Endothelial cell of umbilical vein (primary cell): ENCODE data around the gene CPED1. TPM values are rescaled to one million over a fixed set of nuclear protein-coding genes. Genes with fewer than 3 reads are reported as not detected.

Experiments
- BruUV-seq: library from RNA; stranded (reverse); fragments of 400-500 nt; replicated peaks from 2 replicates; lab custom pipeline; 2021; lab: Mats Ljungman, UMichigan
- CTCF ChIA-PET: fragments of 300-600, 350-600 bp; sonication (Branson Sonifier 250); formaldehyde crosslinking; loops from one replicate; lab custom pipeline; 2021; ENCODE audit warnings: antibody characterized with exemption, inconsistent platforms; lab: Charles Lee
- POLR2A ChIA-PET: fragments of 300-600, 350-600 bp; sonication (Branson Sonifier 250); formaldehyde crosslinking; loops from one replicate; lab custom pipeline; 2021; ENCODE audit warnings: antibody characterized with exemption, inconsistent platforms; lab: Charles Lee
- DNase-seq: peaks from one replicate; pipeline ENCODE4 v3.0.0-alpha.2; 2011; ENCODE audit warnings: low read depth, low spot score
- FAIRE-seq: peaks from 2 replicates; lab custom pipeline; 2011; peaks lifted over from hg19 to GRCh38; lab: Jason Lieb, UNC
- H2AFZ ChIP-seq: 2 replicates; pipeline ENCODE4 v1.6.0; 2012; ENCODE audit warnings: low read depth, low read length, control low read depth, inconsistent platforms
- H3K27ac ChIP-seq: 2 replicates; pipeline ENCODE4 v1.5.1; 2011; ENCODE audit warnings: low read depth, mild to moderate bottlenecking, control low read depth, low read length, moderate library complexity; ENCODE audit not compliant: insufficient read depth
- H3K27me3 ChIP-seq, 2 experiments: 2 replicates each; pipeline versions ENCODE4 v1.6.0 to v1.6.1; 2011; ENCODE audit warnings: low read length in 2 of 2, mixed read lengths in 1 of 2; ENCODE audit not compliant: control insufficient read depth in 2 of 2, insufficient read depth in 2 of 2
- H3K36me3 ChIP-seq, 2 experiments: 2 replicates in 1 of 2; 3 replicates in 1 of 2; pipeline ENCODE4 v1.5.1; 2011; ENCODE audit warnings: low read length in 2 of 2, mild to moderate bottlenecking in 1 of 2, moderate library complexity in 1 of 2; ENCODE audit not compliant: control insufficient read depth in 2 of 2, insufficient read depth in 2 of 2; ENCODE audit errors: extremely low read depth in 1 of 2
- H3K4me1 ChIP-seq: 3 replicates; pipeline ENCODE4 v1.5.1; 2011; ENCODE audit warnings: mild to moderate bottlenecking, low read length; ENCODE audit not compliant: control insufficient read depth, insufficient read depth; ENCODE audit errors: extremely low read depth
- H3K4me2 ChIP-seq: 2 replicates; pipeline ENCODE4 v1.6.1; 2011; ENCODE audit warnings: low read length, control low read depth, mixed read lengths; ENCODE audit not compliant: insufficient read depth
- H3K4me3 ChIP-seq, 3 experiments: fragments of 200-600 bp in 1 of 3; sonication (generic), shearing (Covaris generic) in 1 of 3; replicated peaks in 1 of 3; 2 replicates each; pipeline ENCODE4 v1.5.1; 2011 to 2016; ENCODE audit warnings: control low read depth in 3 of 3, low read length in 3 of 3, mild to moderate bottlenecking in 2 of 3, inconsistent platforms in 1 of 3, low read depth in 1 of 3, moderate library complexity in 1 of 3; ENCODE audit not compliant: insufficient read depth in 1 of 3
- H3K79me2 ChIP-seq: 2 replicates; pipeline ENCODE4 v1.6.0; 2012; ENCODE audit warnings: low read length, inconsistent platforms; ENCODE audit not compliant: control insufficient read depth, insufficient read depth
- H3K9ac ChIP-seq: replicated peaks from 2 replicates; pipeline ENCODE3; 2011; ENCODE audit warnings: low read length, control low read depth; ENCODE audit not compliant: insufficient read depth; ENCODE audit errors: extremely low read depth
- H3K9me1 ChIP-seq: replicated peaks from 3 replicates; pipeline ENCODE4 v1.6.0; 2011; ENCODE audit warnings: mild to moderate bottlenecking, low read length; ENCODE audit not compliant: control insufficient read depth, insufficient read depth; ENCODE audit errors: extremely low read depth
- H3K9me3 ChIP-seq: replicated peaks from 2 replicates; pipeline ENCODE4 v1.5.1; 2012; ENCODE audit warnings: low read length, inconsistent platforms; ENCODE audit not compliant: control insufficient read depth, insufficient read depth
- H4K20me1 ChIP-seq: replicated peaks from 2 replicates; pipeline ENCODE3; 2011; ENCODE audit warnings: mild to moderate bottlenecking, low read length; ENCODE audit not compliant: control insufficient read depth, insufficient read depth; ENCODE audit errors: extremely low read depth
- EZH2 ChIP-seq: IDR thresholded peaks from 2 replicates; pipeline ENCODE4 v1.6.1; 2012; ENCODE audit warnings: borderline replicate concordance, low read depth, mild to moderate bottlenecking, moderate library complexity, low read length, inconsistent platforms; ENCODE audit not compliant: severe bottlenecking
- FOS ChIP-seq: IDR thresholded peaks from 2 replicates; pipeline ENCODE4 v1.6.1; 2011; ENCODE audit warnings: mild to moderate bottlenecking, low read length, moderate library complexity, borderline replicate concordance; ENCODE audit not compliant: insufficient read depth
- GATA2 ChIP-seq: IDR thresholded peaks from 2 replicates; pipeline ENCODE4 v1.7.0; 2011; ENCODE audit warnings: low read depth, mild to moderate bottlenecking, moderate library complexity, mixed read lengths, low read length; ENCODE audit not compliant: insufficient read length, insufficient read depth
- JUN ChIP-seq: IDR thresholded peaks from 2 replicates; pipeline ENCODE4 v1.6.1; 2011; ENCODE audit warnings: borderline replicate concordance, low read depth; ENCODE audit not compliant: insufficient read length, insufficient read depth
- MYC ChIP-seq: IDR thresholded peaks from one replicate; pipeline ENCODE4 v1.6.1; 2011; ENCODE audit warnings: mild to moderate bottlenecking, low read depth, low read length
- POLR2A ChIP-seq: IDR thresholded peaks from 2 replicates; pipeline ENCODE4 v1.6.1; 2012; ENCODE audit warnings: low read depth, mild to moderate bottlenecking, control low read depth, low read length
- POLR2AphosphoS5 ChIP-seq: IDR thresholded peaks from 2 replicates; pipeline ENCODE4 v1.6.1; 2012; ENCODE audit warnings: low read depth, mild to moderate bottlenecking, control low read depth, low read length, moderate library complexity; ENCODE audit not compliant: insufficient read depth
- dilution Hi-C: fragments of 300-500 bp; cut with MboI; formaldehyde crosslinking; loops from one replicate; pipeline ENCODE4 v1.15.0; 2019; ENCODE audit warnings: low sequenced_read_pairs; ENCODE audit not compliant: extremely low pct_ligation_motif_present
- intact Hi-C: fragments of 100-400 bp; cut with micrococcal nuclease; formaldehyde crosslinking; loops from one replicate; pipeline ENCODE4 v1.10.0; 2022
- polyA plus RNA-seq, 4 experiments: library from polyadenylated mRNA; depleted of rRNA in 3 of 4; stranded (reverse) in 3 of 4; unstranded in 1 of 4; fragments of >200 nt; gene quantifications; 2 replicates each; pipeline versions ENCODE4 v1.2.1 to v1.2.3, GENCODE V29; 2011 to 2012; ENCODE audit warnings: missing spikeins in 1 of 4
- total RNA-seq: library from RNA; stranded (reverse); gene quantifications from 2 replicates; pipeline ENCODE4 v1.2.3, GENCODE V29; 2021
- TF ChIP-seq, protein P1 (sequence below), 2 donors: IDR thresholded peaks; 1 replicate in 1 of 2; 2 replicates in 1 of 2; pipeline ENCODE4 v1.5.1; 2011; ENCODE audit warnings: low read length in 2 of 2, mild to moderate bottlenecking in 2 of 2, moderate library complexity in 2 of 2, control low read depth in 1 of 2, inconsistent platforms in 1 of 2, low read depth in 1 of 2; ENCODE audit not compliant: insufficient read depth in 1 of 2; ENCODE audit errors: extremely low read depth in 1 of 2
- TF ChIP-seq, protein P2 (sequence below): IDR thresholded peaks from 2 replicates; pipeline ENCODE4 v1.6.1; 2011; ENCODE audit not compliant: insufficient read depth, insufficient read length

CPED1 gene
- total and polyA plus RNA-seq, 2 donors (not counting 3 experiments of a cell fraction or from before 2014, with no cell fraction given) = 0.22 to 3.0 TPM

DNA sequence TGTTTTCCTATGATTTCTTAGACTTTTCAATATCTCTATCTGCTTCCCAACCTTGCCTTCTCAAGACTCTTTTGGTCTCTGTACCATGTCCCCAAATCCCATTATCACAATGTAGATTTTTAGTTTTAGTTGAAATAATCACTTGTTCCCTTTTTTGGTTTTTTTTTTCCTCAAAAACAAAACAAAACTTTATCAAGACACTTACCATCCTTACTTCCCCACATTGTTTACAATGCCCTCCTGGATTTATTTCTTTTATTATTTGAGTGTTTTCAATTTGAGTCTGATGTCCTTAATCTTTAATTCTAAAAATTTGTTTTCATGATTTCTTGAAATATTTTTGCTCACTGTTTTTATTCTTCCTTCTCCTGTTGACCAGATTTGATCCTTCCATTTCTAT is 112.6 kb downstream of the CPED1 start:
- no peaks in the 10 kb centered on the region for H3K27me3 ChIP-seq
- TF ChIP-seq JUN (no peak), EZH2 (no peak), POLR2AphosphoS5 (no peak), GATA2 (no peak), POLR2A (no peak), FOS (no peak), MYC (no peak)
- TF ChIP-seq, protein P1, sequence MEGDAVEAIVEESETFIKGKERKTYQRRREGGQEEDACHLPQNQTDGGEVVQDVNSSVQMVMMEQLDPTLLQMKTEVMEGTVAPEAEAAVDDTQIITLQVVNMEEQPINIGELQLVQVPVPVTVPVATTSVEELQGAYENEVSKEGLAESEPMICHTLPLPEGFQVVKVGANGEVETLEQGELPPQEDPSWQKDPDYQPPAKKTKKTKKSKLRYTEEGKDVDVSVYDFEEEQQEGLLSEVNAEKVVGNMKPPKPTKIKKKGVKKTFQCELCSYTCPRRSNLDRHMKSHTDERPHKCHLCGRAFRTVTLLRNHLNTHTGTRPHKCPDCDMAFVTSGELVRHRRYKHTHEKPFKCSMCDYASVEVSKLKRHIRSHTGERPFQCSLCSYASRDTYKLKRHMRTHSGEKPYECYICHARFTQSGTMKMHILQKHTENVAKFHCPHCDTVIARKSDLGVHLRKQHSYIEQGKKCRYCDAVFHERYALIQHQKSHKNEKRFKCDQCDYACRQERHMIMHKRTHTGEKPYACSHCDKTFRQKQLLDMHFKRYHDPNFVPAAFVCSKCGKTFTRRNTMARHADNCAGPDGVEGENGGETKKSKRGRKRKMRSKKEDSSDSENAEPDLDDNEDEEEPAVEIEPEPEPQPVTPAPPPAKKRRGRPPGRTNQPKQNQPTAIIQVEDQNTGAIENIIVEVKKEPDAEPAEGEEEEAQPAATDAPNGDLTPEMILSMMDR (IDR thresholded peaks at IDR 0.05; ENCODE audit: extremely low read depth in 1 of 2, insufficient read depth in 1 of 2, low read depth in 1 of 2, low read length in 2 of 2) = no peak
- TF ChIP-seq, protein P2, sequence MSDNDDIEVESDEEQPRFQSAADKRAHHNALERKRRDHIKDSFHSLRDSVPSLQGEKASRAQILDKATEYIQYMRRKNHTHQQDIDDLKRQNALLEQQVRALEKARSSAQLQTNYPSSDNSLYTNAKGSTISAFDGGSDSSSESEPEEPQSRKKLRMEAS = no peak
- H3K4me2 ChIP-seq = no peak overlapping the region
- H3K9me3 ChIP-seq = no peaks in the 10 kb centered on the region
- ChIA-PET POLR2A (no interaction called here), CTCF (interaction anchor here (1.0 to 2.3 kb wide), 8 partner anchors 9 to 376 kb away, joined by 3 to 9 read pairs (median 4); partner anchors contain the start of gene CPED1)
- intact Hi-C loops = no loop called here
- H2AFZ ChIP-seq = no peak overlapping the region
- H3K36me3 ChIP-seq = no peaks in the 10 kb centered on the region
- no peaks in the 10 kb centered on the region for H4K20me1 ChIP-seq
- FAIRE-seq (no peak), DNase-seq (no peak)
- H3K9me1 ChIP-seq = no peaks in the 10 kb centered on the region
- no TSS peak for BruUV-seq
- H3K9ac ChIP-seq = no peak overlapping the region
- H3K79me2 ChIP-seq = no peaks in the 10 kb centered on the region
- H3K27ac ChIP-seq = no peak overlapping the region
- no peaks in the 10 kb centered on the region for H3K4me1 ChIP-seq
- dilution Hi-C loops = no loop called here
- no peak overlapping the region for H3K4me3 ChIP-seq
